HG02623 (cell line): ENCODE results near the gene ITPRIP.

Source experiments
- ATAC-seq: cut with Tn5 transposase; IDR thresholded peaks from one replicate; pipeline ENCODE4 v1.9.1; 2021; ENCODE audit warnings: moderate library complexity; ENCODE audit not compliant: unreplicated experiment

The ITPRIP gene

DNA sequence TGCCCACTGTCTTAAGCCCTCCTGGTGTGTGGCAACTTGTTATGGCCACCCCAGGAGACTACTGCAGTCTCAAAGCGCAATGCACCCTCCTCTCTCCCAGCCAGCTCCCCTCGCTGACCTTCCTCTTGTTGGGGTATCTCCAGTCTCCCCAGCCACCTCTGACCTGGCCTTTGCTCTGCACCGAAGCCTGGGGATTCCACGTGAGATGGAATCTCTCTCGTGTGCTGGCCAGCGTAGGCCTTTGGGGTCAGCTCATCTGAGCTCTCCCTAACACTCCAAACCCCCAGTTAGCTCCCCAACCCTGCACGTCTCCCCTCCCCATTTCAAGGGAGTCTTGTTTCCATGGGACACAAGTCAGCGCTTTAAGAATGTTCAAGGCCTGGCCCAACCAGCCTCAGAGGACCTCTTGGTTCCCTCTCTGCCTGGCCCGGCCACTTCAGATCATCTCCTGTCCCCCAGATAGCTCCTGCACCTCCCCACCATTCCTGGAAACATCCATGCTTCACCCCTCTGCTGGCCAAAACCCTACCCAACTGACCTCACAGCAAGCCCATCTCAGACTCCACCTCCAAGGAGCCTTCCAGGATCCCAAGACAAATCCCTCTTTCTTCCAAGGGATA is 11.2 kb downstream of the ITPRIP start:
- no peak for ATAC-seq

DNA sequence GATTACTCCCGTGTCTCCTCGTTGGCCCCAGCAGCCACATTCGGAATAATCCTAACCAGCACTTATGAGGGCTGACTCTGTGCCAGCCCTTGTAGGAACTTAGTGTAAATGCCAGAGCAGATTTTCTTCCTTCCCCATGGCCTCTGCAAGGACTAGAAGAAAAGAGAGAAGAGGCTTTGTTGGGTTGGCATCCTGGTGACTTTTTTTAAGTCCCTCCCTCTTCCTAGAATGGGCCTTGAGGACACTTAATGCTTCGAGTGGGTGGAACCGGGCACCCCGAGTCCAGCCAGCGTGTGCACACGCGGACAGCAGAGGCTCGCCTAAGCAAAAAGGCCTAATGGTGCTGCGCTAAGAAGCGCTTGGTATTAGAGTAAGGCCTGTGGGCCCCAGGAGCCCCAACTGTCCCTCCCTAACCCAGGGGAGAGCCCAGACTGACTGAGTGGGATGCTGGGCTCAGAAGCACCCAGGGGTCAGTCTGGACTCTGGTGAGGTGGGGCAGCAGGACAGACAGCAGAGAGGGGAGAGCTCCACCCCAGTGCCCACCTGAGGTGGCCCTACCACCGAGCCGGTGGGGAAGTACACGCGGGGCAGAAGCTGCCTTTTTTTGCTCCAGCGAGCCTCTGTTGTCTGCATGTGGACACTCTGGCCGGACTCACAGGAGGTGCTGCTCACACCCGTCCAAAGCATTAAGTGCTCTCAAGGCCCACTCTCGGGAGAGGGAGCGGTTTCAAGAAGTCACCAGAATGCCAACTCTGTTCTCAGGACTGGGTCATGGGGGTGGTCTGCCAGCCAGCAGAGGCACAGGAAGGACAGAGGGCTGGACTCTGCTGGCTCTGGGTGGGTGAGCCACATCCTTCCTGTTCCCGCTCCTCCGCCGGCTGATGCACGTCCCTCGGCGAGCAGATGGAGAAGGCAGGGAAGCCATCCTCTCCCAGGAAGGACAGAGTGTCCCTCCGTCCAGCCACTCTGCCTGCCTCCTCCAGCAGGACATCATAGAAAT is 12.5 kb downstream of the ITPRIP start:
- no peak for ATAC-seq

DNA sequence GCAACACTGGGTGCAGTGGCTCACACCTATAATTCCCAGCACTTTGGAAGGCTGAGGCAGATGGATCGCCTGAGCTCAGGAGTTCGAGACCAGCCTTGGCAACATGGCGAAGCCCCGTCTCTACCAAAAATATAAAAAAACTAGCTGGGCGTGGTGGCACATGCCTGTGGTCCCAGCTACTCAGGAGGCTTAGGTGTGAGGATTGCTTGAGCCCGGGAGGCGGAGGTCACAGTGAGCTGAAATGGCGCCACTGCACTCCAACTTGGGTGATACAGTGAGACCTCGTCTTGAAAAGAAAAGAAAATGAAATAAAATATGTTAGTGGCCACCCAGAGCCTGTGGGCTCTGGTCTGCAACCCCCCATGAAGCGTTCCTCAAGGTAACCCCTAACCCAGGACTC is 13.3 kb downstream of the ITPRIP start:
- ATAC-seq, result no peak

DNA sequence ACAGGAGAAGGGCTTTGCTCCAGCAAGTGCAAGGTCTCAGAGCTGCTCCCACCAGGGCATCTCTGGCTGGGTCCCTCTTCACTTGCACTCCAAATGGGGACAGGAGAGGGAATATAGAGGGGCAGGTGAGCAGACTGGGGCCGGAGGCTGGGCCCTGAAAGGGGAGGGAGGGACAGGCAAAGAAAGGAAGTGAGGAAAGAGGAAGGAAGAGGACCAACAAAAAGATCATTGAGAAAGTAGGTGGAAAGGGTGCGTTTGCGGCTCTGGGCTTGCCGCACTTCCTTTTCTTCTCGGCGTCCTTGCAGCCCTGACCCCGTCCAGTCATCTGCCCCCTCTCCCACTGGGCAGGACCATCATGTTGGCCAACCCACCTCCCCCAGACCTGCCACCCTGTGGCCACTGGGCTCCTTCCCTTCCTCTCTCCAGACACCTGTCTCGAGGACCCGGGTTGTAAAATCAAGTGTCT is 14.0 kb downstream of the ITPRIP start:
- no peak for ATAC-seq

DNA sequence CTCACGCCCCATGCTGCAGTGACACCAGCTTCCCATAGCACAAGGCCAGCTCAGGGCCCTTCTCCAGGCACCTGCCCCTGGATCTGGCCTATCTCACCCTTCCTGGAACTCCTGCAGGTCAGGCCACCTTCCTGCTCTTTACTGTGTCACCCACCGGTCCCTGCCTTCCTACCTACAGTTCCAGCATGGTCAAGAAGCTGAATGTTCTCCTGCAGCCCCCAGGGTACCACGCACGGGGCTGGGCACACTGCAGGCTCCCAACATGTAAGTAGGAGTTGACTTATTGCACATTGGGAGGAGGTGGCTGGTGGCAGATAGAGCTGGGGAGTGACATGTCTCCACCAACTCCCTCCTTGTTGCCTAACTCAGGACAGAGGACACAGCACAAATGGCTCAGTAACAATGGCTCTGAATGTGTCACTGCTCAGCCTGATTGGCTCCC is 14.5 kb downstream of the ITPRIP start:
- ATAC-seq, result no peak

DNA sequence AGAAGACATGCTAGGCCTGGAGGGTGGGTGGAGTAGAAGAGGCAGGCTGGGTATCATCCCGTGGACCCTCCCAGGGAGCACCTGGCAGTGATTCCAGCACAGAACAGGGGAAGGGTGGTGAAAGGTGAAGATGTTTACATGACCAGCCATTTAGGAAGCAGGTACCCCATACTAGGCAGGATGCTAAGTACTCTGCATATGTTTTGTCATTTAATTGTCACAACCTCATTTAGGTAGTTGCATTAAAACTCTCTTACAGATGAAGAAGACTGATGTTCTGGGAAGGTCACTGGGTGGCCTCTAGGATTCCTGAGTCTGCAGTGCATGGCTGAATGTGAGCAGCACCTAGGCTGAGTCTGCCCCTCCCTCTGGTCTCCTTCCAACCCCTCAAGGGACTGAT is 15.2 kb downstream of the ITPRIP start:
- ATAC-seq, result no peak

DNA sequence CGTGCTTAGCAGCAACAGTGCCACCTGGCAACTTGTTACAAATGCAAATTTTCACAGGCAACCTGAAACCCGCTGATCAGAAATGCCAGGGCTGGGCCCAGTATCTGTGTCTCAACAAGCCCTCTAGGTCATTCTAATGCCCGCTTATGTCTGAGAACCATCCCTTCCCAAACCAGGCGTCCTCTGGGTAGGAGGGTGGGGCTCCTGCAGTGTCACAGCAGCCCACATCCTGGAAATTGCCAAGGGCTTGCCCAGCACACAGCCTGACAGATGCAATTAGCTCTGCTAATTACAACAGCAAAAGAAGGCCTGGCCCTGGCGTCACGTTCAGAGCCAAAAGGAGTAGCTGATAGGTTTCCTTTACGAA is 15.9 kb downstream of the ITPRIP start:
- no peak for ATAC-seq

DNA sequence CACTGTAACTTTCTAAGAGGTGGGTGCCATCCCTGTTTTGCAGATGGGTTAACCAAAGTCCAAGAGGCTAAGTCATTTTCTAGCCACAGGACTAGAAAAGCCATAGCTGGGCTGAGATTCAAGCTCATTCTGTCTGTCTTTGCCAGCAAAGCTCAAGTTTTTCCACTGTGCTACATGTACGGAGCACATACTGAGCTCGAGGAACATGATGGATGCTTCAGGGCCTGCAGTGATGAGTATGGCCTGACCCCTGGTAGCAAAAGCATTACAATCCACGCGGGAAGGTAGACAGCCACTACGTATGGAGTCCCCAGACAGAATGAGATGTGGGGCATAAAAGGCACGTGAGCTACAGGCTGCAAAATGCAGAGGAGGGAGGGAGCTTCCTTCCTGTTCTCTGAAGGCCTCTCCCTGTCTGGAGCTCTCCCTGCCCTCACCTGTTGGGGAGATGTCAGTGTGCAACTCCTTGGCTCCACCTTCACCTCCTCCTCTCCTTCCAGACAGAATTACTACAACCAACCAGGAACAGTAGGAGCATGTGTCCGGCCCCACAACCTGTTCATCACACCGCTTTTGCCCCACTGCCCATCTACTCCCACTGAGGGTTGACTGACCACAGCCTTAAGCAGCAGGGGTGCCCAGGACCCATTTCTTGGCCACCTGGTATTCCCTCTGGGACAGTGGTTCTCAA is 16.4 kb downstream of the ITPRIP start:
- no peak for ATAC-seq

DNA sequence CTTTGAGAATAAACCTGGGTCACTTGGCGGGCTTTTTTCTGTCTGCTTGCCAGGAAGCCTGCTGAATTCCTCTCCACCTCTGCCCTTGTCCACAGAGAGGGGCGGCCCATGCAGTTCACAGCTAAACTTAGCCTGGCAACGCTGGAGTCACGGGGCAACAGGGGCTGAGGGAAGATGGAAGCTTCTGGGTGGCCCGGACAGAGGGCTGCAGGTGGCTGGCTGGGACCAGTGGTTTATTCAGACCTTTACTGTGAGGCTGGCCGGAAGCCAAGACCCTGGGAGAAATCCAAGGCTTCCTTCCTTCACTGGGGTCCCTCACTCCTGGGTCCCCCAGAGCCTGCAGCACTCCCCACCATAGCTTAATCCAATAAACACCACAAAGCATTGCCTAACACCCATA is 17.0 kb downstream of the ITPRIP start:
- ATAC-seq, result no peak

DNA sequence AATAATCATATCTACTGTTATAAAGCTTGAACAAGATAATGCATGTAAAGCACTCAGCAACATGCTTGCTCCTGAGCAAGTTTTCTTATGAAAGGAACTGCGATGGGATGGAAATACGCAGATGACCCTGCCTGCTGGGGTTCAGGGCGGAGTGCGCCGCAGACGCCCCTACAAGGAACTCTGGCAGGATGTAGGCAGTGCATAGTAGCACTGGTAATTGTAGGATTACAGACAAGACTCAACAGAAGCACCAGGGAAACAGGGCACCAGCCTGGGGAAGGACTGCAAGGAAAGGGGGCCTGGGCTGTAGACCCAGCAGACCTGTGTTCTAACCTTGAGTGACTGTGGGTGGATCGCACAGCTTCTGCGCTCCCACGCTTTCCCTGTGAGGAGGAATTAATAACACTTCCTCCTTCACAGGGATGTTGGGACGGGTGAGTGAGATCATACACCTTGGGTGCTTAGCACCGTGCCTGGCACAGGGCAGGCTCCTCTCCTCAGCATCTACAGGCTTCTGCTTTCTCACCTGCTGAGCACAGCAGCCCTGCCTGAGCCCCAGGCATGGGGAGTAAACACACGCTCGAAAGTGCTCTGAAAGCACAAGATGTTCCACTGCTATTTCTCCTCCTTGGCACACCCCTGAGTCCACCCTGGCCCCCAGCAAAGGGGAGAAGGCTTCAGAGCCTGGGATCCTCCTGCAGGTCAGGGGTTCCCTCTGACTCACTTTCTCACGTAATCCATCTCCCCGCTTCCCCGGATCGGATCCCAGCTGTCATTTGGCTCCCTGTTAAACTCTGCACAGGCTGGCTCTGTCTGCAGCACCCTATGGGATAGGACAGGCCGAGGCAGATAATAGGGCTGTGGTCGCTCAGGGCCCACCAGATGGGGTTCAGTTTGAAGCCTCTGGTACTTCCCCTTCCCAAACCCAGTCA is 19.2 kb downstream of the ITPRIP start:
- no peak for ATAC-seq

DNA sequence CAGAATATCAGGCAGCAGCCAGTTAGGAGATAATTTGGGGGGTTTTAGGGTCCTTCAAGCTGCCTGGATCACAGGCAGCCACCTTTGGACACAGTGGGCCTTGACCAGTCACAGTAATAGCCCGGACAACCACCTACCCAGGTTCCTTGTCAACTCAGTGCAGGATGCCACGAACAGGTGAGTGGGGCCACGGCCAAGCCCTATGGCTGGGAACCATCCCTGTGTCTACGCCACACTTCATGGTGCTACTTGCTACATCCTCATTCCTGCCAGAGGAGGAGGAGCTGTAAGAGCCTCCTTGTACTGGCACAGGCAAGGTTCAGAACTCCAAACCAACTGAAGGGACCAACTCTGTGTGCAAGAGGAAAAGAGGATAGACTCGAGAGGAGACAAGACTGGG is 19.9 kb downstream of the ITPRIP start:
- ATAC-seq, result no peak

DNA sequence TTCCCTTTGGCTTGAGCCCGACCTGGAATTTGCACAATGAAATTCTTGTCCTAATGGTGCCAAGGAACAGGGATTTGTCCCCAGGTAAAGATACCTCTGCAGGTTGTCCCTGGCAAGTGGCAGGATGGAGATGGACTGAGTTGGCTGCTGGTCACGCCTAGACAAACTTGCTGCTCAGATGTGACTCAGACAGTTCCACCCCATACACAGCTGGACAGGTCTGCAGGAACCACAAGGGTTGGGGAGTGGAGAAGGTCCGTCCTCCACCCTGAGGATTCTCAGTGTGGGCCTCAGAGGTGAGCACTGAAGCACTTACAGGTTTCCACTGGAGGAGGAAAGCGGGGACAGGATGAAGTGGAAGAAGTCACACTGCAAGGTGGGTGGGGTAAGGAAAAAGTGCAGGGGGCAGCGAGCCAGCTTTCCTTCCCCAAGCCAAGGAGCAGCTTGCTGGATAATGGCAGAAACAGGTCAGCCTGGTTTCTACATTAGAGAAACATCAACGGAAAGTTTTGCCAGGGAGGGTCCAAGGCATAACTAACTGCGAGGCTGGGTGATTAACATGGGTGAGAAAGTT is 20.5 kb downstream of the ITPRIP start:
- ATAC-seq, result no peak

DNA sequence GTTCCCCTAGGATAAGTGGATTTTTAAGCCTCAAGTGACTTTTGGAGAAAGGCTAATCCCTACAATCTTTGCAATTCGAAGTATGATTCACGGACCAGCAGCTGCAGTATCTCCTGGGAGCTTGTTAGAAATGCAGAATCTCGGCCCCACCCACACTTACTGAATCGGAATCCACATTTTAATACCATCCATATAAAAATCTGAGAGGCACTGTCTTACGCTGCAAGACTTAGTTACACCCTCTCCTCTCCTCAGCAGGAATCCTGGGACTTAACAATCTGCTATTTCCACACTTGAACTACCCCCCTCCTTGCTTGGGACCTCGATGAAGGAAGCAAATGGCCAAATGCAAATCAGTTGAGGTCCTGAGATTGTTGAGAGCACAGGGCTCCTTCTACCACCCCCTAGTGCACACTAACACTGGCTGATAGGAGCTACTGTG is 21.0 kb downstream of the ITPRIP start:
- no peak for ATAC-seq

DNA sequence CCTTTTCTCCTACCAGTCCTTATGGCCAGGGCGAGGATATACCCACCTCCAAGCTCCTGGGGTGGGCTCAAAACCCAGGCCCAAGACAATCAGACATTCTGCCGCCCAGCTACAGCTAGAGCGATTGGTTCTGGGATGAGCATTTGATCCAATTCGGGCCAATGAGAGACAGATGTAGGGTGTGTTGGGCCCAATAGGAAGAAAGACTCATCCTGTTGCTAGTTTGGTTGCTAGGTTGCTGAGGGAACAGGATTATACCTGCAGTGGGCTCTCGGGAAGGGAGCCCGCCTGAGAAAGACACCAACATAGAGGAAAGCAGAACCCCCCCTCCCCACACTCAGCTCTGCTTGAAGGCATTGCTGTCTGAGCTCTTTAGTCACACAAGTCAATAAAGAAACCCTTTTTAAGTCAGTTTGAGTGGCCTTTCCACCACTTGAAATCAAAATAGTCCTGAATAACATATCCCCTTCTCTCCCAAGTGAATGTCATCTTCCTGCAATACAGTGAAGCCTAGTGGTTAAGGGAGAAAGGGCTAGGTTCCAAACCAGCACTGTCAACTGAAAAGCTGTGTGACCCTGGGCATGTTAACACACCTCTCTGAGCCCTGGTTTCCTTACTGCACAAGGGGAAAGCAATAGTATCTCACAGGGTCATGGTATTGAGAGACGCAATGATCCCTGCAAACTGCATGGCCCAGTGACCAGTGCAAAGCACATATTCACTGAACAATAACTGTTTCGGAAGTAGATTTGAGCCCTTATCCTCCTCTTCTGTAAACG is 21.8 kb downstream of the ITPRIP start:
- ATAC-seq, result no peak

DNA sequence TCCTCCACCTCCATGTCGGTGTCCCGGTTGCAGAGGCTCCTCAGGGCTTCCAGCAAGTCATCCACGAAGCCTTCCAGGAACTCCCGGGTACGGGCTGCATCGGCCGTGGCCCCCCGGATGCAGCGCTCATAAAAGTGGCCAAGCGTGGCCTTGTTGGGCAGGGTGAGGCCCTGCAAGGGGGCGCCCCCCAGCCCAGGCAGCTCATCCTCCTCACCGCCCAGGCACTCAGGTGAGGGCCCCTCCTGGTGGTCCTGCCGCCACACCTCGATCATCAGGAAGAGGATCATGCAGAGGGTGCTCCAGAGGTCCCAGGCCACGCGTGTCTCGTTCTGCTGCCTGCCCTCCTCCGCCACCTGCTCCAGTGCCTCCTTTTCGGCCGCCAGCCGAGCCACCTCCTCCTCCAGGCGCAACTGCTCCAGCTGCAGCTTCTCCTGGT is 22.8 kb downstream of the ITPRIP start:
- no peak for ATAC-seq

DNA sequence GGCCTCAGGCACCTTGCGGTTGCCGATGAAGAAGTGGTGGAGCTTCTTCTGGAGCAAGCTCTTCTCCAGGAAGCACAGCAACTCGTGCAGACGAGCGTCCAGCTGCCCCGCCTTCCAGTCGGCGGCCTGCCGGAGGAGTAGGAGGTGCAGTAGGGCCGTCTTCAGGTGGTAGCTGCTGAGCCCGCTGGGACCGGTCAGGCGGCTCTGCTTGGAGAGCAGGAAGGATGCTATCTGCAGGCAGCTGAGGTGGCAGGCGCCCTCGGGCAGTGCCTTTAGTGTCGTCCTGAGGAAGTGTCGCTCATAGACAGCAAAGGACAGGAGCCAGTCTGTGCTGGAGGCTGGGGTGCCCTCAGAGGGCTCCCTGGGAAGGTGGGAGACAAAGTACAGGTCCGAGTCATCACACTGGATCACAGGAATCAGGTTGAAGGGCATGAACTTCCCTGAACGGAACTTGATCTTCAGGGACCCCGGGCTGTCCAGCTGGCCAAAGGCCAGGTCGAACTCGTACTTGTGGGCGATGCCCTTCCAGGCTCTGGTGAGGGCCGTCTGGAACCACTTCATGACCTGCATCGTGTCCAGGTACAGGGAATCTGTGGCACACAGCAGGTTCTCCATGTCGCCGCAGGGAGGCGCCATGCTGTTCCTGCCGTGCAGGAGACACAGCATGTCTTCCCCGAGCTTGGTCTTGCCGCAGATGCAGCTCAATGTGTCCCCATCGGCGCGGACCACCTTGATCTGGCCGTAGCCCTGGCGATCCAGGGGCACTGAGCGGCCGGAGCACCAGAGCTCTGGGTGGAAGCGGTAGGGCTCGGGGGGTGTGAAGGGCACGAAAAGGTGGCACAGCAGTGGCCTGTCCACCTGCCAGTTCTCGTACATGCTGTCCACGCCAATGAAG is 23.4 kb downstream of the ITPRIP start:
- no peak for ATAC-seq

DNA sequence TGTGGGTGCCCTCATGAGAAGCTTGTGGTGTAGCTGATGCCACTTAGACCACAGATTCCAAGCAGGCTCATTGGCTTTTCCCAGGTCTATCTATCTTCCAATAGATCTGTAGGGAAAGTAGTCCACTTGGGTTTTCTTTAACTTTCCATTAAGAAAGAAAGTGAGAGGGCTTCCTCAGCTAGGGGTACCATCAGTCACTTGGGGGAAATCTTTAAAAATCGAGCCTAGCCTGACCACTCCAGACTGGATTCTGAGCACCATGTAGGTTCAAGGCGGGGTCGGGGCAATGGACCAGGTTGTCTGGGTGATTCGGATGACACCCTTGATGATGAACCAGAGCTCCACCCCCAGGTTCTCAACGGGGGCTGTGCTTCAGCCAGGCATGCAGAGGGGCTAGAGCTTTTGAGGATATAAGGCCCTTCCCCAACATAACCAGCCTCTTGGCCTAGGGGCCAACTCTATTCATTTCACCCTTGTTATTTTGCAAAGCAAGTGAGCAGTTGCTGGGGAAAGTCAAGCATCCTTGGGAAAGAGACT is 27.0 kb downstream of the ITPRIP start:
- ATAC-seq, result no peak
